GM13976 (cell line): ENCODE measurements around the gene PDE11A.
"Not testable (repeated sequence)": the region's sequence is repeated elsewhere in the genome, so short reads cannot be mapped to it uniquely, and the experiment has no call there.

ENCODE experiments used
- DNase-seq: peaks from one replicate; pipeline ENCODE4 v3.0.0; 2012; ENCODE audit warnings: low spot score
- in situ Hi-C: fragments of 300-500 bp; cut with MboI; formaldehyde crosslinking; loops from one replicate; pipeline ENCODE4 v1.12.0; 2022; ENCODE audit warnings: low sequenced_read_pairs, mixed read lengths, inconsistent platforms; ENCODE audit not compliant: unreplicated experiment
- TF ChIP-seq, protein P1 (sequence below): IDR thresholded peaks from 2 replicates; pipeline ENCODE4 v1.5.1; 2012; ENCODE audit warnings: borderline replicate concordance, mild to moderate bottlenecking; ENCODE audit not compliant: insufficient read depth; ENCODE audit errors: extremely low read depth, missing control alignments, control extremely low read depth

PDE11A gene

DNA sequence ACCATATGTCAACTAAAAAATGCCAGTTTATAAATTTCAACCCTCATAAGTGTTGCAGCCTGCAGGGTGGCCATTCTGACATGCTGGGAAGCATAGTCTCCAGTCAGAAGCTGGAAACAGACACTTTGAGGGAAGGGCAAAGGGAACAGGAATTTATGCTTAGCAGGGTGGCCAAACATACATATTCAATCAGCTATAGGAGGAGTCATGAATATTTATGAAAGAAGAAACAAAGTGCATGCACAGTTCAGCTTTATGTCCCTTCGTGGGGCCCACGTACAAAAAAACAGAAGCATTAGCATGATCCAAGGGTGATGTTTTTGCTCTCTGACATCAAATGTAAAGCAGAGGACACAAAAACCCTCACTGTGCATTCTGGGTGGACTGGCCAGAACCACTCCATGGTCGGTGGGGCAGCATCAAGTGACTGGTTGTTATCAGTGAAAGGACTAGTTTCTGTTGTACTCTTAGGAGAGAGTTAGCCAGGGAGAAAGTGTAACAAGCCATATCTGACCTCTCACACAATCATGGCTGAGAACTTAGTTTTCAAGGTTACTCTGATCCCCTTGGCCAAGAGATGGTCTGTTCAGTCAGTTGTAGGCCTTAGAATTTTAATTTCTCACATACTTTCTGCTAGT is 9.9 kb upstream of the PDE11A start:
- in situ Hi-C loops, result no loop called here
- TF ChIP-seq, protein P1, sequence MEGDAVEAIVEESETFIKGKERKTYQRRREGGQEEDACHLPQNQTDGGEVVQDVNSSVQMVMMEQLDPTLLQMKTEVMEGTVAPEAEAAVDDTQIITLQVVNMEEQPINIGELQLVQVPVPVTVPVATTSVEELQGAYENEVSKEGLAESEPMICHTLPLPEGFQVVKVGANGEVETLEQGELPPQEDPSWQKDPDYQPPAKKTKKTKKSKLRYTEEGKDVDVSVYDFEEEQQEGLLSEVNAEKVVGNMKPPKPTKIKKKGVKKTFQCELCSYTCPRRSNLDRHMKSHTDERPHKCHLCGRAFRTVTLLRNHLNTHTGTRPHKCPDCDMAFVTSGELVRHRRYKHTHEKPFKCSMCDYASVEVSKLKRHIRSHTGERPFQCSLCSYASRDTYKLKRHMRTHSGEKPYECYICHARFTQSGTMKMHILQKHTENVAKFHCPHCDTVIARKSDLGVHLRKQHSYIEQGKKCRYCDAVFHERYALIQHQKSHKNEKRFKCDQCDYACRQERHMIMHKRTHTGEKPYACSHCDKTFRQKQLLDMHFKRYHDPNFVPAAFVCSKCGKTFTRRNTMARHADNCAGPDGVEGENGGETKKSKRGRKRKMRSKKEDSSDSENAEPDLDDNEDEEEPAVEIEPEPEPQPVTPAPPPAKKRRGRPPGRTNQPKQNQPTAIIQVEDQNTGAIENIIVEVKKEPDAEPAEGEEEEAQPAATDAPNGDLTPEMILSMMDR, result no peak
- no peak for DNase-seq

DNA sequence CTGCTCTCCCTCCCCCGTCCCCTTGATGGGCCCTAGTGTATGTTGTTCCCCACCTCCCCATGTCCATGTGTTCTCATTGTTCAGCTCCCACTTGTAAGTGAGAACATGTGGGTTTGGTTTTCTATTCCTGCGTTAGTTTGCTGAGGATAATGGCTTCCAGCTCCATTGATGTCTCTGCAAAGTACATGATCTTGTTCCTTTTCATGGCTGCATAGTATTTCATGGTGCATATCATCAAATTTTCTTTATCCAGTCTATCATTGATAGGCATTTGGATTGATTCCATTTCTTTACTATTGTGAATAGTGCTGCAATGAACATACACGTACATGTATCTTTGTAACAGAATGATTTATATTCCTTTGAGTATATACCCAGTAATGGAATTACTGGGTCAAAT is 6.7 kb upstream of the PDE11A start:
- DNase-seq, in situ Hi-C loops: not testable (repeated sequence)

GRCh38 chr2:178076130-178076529 is 3.6 kb upstream of the PDE11A start:
- DNase-seq, result no peak
- in situ Hi-C loops, result no loop called here
- TF ChIP-seq, protein P1, result no peak

GRCh38 chr2:178075006-178075326 is 2.4 kb upstream of the PDE11A start:
- in situ Hi-C loops, result no loop called here
- TF ChIP-seq, protein P1, result no peak
- DNase-seq, result no peak

DNA sequence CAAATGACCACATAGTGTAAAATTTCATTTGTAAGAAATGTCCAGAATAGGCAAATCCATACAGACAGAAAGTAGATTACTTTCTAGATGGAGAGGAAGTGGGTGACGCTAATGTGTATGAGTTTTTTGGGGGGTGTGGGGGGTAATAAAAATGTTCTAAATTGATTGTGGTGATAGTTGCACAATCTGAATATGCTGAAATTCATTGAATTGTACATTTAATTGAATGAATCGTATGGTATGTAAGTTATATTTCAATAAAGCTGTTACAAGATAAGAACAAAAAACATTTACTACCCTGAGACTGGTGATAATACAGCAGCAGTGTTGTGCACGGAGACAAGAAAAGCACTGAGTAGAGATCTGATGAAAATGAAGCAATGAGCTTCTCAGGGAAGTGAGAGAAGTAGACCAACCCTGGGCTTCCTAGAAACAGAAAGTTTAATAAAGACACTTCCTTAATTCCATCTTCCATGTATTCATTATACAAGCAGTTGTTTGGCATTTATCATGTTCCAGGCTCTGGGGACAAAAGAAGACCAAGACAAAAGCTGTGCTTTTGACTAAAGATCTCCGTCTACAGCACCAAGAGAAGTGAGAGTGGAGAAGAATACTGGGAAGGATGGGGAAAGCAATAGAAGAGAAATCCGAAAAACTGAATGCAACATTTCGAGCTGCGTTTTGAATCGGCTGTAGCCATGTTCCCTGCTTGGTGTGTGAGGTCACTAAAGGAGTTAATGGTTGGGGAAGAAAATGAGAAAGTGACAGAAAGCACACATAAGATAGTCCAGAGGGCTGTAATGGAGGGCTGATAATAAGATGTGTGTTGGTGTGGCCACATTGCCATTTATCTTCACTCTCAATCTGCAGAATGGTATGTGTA is 1.8 kb upstream of the PDE11A start:
- TF ChIP-seq, protein P1, result no peak
- DNase-seq, result no peak
- in situ Hi-C loops, result no loop called here

- DNase-seq, result no peak
- in situ Hi-C loops, result no loop called here
- TF ChIP-seq, protein P1, result no peak
These were observed 586 bp downstream of the PDE11A start for GRCh38 chr2:178072000-178072382.

DNA sequence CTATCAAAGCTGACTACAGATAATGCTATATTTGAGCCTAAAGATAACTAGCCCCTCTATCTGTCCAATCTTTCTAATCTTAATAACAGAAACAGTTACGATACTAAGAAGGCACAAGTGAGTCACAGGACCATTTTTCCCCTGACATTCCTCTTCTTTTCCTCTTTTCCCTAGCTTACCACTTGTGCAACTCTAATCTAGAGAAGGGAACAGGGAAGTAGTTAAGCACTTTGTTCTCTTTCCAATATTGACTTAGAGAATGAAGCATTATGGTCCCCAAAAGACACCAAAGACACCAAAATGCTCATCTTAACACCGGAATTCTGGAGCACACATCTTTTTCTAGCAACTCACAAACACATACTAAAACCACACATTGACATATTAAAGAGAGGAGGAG is 1.8 kb downstream of the PDE11A start:
- in situ Hi-C loops, result no loop called here
- TF ChIP-seq, protein P1, result no peak
- DNase-seq, result no peak
